HG02852 (cell line): ENCODE measurements around the gene ZFAND6.
"Not testable (repeated sequence)": the region's sequence is repeated elsewhere in the genome, so short reads cannot be mapped to it uniquely, and the experiment has no call there.

ENCODE experiments used
- ATAC-seq: cut with Tn5 transposase; IDR thresholded peaks from one replicate; pipeline ENCODE4 v1.9.1; 2021; ENCODE audit warnings: mild to moderate bottlenecking, moderate library complexity; ENCODE audit not compliant: unreplicated experiment

ZFAND6 gene

DNA sequence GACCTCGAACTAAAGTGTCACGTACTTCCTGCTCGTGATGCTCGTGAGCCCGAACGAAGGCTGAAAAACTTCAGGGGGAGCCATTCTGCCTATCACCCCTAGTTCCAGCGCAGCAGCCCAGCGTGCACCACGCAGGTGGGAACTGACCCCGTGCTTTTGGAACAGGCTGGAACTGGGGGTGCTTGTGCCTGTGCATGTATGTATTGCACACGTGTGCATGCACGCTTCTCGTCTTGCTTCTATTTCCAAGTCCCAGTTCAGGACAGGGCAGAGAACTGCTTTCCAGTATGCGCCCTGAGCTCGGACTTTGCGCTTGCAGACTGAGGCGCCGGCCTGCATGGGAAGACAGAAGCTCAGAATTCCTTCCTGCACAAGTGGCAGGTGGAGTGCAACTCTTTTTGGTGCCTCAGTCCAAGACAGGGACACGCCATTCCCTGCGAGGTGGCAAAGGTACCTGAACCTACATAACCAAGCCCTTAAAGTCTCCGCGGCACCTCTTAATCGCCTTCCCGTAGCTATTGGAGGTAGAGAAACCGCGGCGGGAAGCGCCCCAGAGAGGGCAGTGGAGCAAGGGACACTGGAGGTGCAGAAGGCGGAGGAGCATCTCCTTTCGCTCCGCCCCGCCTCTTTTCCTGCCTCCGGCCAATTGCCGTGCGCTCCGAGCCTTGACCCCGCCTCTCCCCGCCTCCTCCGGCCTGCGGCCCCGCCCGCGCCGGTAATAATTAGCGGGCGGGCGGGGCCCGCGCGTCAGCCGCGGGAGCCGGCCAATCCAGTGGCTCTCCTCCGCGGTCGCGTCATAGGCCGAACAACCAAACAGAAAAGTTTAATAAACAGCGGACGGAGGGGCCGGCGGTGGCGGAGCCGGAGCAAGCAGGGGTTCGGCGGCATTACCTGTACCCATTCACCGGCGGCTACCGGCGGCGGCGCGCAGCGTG lies at the start of gene ZFAND6:
Gene ZFAND6, plus strand, starts transcription at position 826 of the 935 bp plus-strand sequence. CDS start 60,669 bp downstream, outside the sequence.
- peak; percentile 77 for ATAC-seq

GRCh38 chr15:80010131-80010673 lies 49.3 kb upstream of the ZFAND6 start:
- no peak for ATAC-seq

DNA sequence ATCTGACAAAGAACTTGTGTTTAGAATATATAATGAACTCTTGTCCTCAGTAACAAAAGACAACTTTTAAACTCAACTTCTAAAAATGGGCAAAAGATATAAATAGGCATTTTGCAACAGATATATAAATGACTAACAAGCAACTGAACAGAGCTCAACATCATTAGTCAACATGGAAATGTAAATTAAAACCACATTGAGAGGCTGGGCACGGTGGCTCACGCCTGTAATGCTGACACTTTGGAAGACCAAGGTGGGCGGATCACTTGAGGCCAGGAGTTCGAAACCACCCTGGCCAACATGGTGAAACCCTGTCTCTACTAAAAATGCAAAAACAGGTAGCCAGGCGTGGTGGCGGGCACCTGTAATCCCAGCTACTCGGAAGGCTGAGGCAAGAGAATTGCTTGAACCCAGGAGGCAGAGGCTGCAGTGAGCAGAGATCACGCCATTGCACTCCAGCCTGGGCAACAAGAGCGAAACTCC lies 48.4 kb upstream of the ZFAND6 start:
- ATAC-seq: peak; percentile 53

DNA sequence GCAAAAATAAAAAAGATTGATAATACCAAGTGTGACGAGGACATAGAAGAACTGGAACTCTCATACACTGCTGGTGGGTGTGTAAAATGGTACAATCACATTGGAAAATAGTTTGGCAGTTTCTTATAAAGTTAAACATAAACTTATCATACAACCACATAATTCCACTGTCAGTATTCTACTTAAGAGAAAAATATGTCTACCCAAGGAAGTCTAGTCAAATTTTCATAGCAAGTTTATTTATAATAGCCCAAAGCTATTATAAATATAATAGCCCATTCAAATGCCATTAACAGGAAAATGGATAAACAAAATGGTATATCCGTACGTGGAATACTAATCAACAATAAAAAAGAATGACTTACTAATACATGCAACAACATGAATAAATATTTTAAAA lies 47.9 kb upstream of the ZFAND6 start:
- no peak for ATAC-seq

GRCh38 chr15:80012060-80012726 lies 47.3 kb upstream of the ZFAND6 start:
- ATAC-seq: no peak

DNA sequence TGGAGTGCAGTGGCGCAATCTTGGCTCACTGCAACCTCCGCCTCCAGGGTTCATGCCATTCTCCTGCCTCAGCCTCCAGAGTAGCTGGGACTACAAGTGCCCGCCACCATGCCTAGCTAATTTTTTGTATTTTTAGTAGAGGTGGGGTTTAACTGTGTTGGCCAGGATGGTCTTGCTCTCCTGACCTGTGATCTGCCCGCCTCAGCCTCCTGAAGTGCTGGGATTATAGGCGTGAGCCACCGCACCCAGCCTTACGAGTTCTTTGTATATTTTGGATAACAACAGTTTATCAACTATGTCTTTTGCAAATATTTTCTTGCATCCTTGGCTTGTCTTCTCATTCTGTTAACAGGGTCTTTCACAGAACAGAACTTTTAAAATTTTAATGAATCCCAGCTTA lies 45.3 kb upstream of the ZFAND6 start:
- not testable (repeated sequence) for ATAC-seq

DNA sequence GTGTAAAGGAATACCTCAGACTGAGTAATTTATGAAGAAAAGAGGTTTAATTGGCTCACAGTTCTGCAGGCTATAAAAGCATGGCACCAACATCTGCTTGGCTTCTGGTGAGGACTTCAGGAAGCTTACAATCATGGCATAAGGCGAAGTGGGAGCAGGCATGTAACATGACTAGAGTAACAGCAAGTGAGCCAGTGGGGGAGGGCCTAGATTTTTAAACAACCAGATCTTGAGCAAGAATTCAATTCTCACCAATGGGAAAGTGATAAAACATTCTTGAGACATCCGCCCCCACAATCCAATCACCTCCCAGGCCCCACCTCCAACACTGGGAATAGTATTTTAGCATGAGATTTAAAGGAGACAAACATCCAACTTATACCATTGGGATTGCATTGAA lies 44.3 kb upstream of the ZFAND6 start:
- no peak for ATAC-seq

DNA sequence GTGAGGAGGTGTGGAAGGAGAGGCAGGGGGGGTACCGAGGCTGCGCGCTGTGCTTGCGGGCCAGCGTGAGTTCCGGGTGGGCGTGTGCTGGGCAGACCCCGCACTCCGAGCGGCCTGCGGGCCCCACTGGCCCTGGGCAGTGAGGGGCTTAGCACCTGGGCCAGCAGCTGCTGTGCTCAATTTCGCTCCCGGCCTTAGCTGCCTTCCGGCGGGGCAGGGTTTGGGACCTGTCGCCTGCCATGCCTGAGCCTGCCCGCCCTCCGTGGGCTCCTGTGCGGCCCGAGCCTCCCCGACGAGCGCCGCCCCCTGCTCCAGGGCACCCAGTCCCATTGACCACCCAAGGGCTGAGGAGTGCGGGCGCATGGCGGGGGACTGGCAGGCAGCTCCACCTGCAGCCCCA lies 43.0 kb upstream of the ZFAND6 start:
- ATAC-seq: not testable (repeated sequence)

GRCh38 chr15:80017139-80017538 lies 42.3 kb upstream of the ZFAND6 start:
- ATAC-seq: not testable (repeated sequence)

DNA sequence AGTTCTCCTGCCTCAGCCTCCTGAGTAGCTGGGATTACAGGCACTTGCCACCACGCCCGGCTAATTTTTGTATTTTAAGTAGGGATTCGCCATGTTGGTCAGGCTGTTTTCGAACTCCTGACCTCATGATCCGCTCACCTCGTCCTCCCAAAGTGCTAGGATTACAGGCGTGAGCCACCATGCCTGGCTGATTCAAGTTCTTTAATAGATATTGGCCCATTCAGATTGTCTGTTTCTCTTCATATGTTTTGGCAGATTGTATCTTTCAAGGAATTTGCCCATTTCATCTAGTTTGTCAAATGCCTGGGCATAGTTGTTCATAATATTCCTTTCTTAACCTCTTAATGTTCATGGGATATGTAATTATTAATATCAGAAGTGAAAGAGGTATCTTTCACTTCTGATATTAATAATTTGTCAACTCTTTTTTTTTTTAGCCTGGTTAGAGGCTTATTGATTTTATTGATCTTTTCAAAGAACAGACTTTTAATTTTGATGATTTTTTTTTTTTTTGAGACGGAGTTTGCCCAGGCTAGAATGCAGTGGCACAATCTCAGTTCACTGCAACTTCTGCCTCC lies 40.2 kb upstream of the ZFAND6 start:
- no peak for ATAC-seq

DNA sequence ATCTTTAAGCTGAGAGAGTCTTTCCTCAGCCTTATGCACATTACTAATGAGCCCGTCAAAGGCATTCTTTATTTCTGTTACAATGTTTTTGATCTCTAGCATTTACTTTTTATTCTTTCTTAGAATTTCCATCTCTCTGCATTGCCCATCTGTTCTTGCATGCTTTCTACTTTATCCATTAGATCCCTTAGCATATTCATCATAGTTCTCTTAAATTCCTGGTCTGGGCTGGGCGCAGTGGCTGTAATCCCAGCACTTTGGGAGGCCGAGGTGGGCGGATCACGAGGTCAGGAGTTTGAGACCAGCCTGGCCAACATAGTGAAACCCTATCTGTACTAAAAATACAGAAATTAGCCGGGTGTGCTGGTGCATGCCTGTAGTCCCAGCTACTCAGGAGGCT lies 39.3 kb upstream of the ZFAND6 start:
- not testable (repeated sequence) for ATAC-seq

DNA sequence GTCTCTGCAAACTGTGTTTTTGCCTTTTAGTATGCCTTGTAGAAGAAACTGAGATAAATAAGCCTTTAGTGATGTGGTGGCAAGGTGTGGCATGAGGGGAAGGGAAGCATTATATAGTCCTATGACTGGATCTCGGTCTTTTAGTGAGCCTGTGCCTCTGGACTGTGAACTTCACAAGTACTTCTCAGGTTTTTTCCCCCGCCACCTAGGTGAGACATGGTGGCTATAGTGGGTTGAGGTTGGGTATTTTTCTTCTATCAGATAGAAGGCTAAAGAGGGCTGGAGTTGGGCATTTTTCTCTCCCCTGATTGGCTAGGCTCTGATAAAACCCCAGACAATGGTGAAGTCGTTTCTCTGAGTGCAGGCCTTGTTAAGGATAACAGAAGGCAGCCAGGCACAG lies 38.7 kb upstream of the ZFAND6 start:
- ATAC-seq: no peak

- ATAC-seq: no peak
These were observed 33.2 kb upstream of the ZFAND6 start for GRCh38 chr15:80026310-80026709.

DNA sequence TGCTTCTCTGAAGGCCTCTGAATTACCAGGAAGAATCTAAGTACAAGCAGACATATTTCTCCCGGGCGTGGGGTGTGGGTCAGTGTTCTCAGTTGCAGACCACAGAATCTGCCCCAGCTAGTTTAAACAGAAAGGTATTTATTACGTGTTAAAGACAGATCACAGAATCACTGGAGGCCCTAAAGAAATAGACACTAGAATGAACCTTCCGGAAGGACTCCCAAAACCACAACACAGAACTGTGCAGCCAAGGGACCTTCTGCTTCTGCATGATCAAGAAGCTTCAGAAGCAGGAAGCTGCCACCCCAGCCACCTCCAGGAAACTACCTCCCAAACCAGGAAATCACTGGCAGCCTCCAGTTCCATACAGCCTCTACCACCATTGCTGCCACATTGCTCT lies 32.7 kb upstream of the ZFAND6 start:
- no peak for ATAC-seq

GRCh38 chr15:80028937-80029336 lies 30.5 kb upstream of the ZFAND6 start:
- ATAC-seq: no peak

GRCh38 chr15:80031841-80032240 lies 27.6 kb upstream of the ZFAND6 start:
- ATAC-seq: no peak

DNA sequence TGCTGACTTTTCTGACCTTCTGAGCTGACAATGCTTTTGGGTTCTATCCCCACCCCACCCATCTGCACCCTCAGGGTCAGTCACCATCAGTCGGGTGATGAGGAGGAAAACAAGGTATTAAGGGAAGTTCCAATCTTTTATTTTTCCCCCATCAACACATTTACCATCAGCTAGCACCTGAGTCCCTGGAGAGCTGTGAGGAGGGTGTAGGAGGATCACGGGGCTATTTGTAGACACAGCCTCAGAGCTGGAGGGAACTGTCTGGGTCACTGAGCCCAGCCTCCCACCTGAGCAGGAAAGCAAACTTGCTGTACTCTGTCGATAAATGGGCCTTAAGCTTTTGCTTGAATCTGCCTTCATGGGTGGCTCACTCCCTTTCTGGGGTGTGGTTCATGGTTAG lies 24.8 kb upstream of the ZFAND6 start:
- no peak for ATAC-seq

GRCh38 chr15:80036071-80036470 lies 23.4 kb upstream of the ZFAND6 start:
- ATAC-seq: no peak

DNA sequence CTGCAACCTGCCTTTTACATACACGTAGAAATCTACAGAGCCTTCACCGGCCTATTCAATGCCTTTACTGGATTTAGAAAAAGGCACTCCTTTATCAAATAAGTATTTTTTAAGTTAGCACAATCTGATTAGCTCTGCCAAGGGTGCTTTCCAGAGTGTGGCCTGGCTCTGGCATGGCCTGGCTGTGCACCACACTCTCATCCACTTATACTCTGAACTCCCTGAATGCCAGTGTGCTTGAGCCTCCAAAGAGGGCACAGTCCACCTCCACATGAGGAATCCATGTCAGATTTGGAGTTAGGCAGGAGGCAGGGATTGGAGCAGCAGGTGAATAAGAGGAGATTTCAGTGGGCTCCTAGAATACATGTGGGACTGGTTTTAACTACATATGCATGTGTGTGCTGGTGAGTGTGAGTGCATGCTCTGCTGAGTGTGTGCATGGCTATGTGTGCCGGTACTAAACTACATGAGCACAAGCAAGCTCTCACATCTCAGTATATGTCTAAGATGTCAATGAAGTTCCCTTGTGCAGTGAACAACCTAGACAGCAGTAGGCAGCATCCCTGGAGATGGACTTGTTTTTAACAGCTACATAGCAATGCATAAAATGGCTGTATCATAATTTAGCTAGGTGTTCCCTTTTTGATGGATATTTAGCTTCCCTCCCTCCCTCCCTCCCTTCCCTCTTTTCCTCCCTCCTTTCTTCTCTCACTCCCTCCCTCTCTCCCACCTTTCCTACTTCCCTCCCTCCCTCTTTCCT lies 17.8 kb upstream of the ZFAND6 start:
- ATAC-seq: no peak

DNA sequence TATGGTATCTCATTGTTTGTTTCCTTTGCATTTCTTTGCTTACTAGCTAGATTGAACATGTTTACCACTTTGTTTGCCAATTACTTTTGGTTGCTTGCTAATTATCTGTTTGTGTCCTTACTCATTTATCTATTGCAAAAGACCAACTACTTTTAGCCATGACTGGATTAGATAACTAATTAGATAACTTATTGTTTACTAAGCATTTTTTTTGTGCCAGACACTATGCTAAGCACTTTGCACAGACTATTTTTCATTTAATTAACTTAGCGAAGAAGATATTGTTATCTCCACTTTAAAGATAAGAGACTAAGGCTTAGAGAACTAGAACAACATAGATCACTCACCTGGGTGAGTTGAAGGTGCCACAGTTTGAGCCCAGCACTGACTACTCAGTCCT lies 16.9 kb upstream of the ZFAND6 start:
- ATAC-seq: no peak

DNA sequence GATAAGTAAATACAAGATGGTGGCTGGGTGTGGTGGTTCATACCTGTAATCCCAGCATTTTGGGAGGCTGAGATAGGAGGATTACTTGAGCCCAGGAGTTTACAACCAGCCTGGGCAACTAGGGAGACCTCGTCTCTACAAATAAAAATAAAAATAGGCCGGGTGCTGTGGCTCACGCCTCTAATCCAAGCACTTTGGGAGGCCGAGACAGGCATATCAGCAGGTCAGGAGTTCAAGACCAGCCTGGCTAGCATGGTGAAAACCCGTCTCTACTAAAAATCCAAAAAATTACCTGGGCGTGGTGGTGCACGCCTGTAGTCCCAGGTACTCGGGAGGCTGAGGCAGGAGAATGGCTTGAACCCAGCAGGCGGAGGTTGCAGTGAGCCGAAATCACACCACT lies 14.3 kb upstream of the ZFAND6 start:
- not testable (repeated sequence) for ATAC-seq
